Effector memory CD4-positive, alpha-beta T cell (primary cell): ENCODE results near the gene C5.

ENCODE experiments used
- DNase-seq, 3 donors: peaks; one replicate each; pipeline ENCODE4 v3.0.0-alpha.2; 2020
- H3K27ac ChIP-seq: 2 replicates; pipeline ENCODE4 v1.7.0; 2013; ENCODE audit warnings: mild to moderate bottlenecking, low read length, moderate library complexity; ENCODE audit not compliant: insufficient read depth, poor library complexity, severe bottlenecking
- H3K27me3 ChIP-seq: replicated peaks from 2 replicates; pipeline ENCODE4 v1.7.0; 2013; ENCODE audit warnings: mild to moderate bottlenecking, low read length; ENCODE audit not compliant: insufficient read depth, control insufficient read depth, poor library complexity, severe bottlenecking
- H3K36me3 ChIP-seq: 2 replicates; pipeline ENCODE4 v1.7.0; 2013; ENCODE audit warnings: mild to moderate bottlenecking, low read length, moderate library complexity; ENCODE audit not compliant: control insufficient read depth, insufficient read depth
- H3K4me1 ChIP-seq: 2 replicates; pipeline ENCODE4 v1.7.0; 2013; ENCODE audit warnings: low read length, mild to moderate bottlenecking; ENCODE audit not compliant: control insufficient read depth, insufficient read depth, poor library complexity, severe bottlenecking
- H3K4me3 ChIP-seq: 2 replicates; pipeline ENCODE4 v1.7.0; 2013; ENCODE audit warnings: low read length, low read depth, mild to moderate bottlenecking; ENCODE audit not compliant: insufficient read depth, poor library complexity, severe bottlenecking
- H3K9me3 ChIP-seq: 2 replicates; pipeline ENCODE4 v1.7.0; 2013; ENCODE audit warnings: mild to moderate bottlenecking, low read length, moderate library complexity; ENCODE audit not compliant: control insufficient read depth

C5 gene

GRCh38 chr9:120948824-120949223 is 101.3 kb downstream of the C5 start:
- Histone ChIP-seq H3K27me3 (no peaks in the 10 kb centered on the region), H3K27ac (no peak overlapping the region), H3K9me3 (no peaks in the 10 kb centered on the region), H3K4me1 (no peaks in the 10 kb centered on the region), H3K36me3 (no peaks in the 10 kb centered on the region), H3K4me3 (no peak overlapping the region)
- no peak for DNase-seq

GRCh38 chr9:120947222-120947621 is 102.9 kb downstream of the C5 start:
- no peak overlapping the region for H3K27ac ChIP-seq
- H3K27me3 ChIP-seq: no peaks in the 10 kb centered on the region
- H3K4me3 ChIP-seq: no peak overlapping the region
- no peaks in the 10 kb centered on the region for H3K36me3 ChIP-seq
- H3K4me1 ChIP-seq: no peaks in the 10 kb centered on the region
- no peaks in the 10 kb centered on the region for H3K9me3 ChIP-seq
- DNase-seq: no peak

- Histone ChIP-seq H3K27me3 (no peaks in the 10 kb centered on the region), H3K36me3 (no peaks in the 10 kb centered on the region), H3K27ac (no peak overlapping the region), H3K9me3 (no peaks in the 10 kb centered on the region), H3K4me1 (no peaks in the 10 kb centered on the region), H3K4me3 (no peak overlapping the region)
- no peak for DNase-seq
Measured at GRCh38 chr9:120946259-120946658, 103.8 kb downstream of the C5 start.

GRCh38 chr9:120944948-120945347 is 105.1 kb downstream of the C5 start:
- H3K4me1 ChIP-seq: no peaks in the 10 kb centered on the region
- H3K27me3 ChIP-seq: no peaks in the 10 kb centered on the region
- no peaks in the 10 kb centered on the region for H3K36me3 ChIP-seq
- no peak overlapping the region for H3K4me3 ChIP-seq
- H3K27ac ChIP-seq: no peak overlapping the region
- DNase-seq: no peak
- no peaks in the 10 kb centered on the region for H3K9me3 ChIP-seq

- no peak overlapping the region for H3K4me3 ChIP-seq
- H3K27ac ChIP-seq: no peak overlapping the region
- no peaks in the 10 kb centered on the region for H3K27me3 ChIP-seq
- no peak for DNase-seq
- H3K4me1 ChIP-seq: no peaks in the 10 kb centered on the region
- no peaks in the 10 kb centered on the region for H3K36me3 ChIP-seq
- no peaks in the 10 kb centered on the region for H3K9me3 ChIP-seq
Measured at GRCh38 chr9:120944434-120944843, 105.6 kb downstream of the C5 start.

GRCh38 chr9:120942186-120943001 is 107.7 kb downstream of the C5 start:
- Histone ChIP-seq H3K27ac (no peak overlapping the region), H3K4me3 (no peak overlapping the region), H3K9me3 (no peaks in the 10 kb centered on the region), H3K36me3 (no peaks in the 10 kb centered on the region), H3K27me3 (no peaks in the 10 kb centered on the region), H3K4me1 (no peaks in the 10 kb centered on the region)
- no peak for DNase-seq

GRCh38 chr9:120941046-120941770 is 108.9 kb downstream of the C5 start:
- Histone ChIP-seq H3K27me3 (no peaks in the 10 kb centered on the region), H3K36me3 (no peaks in the 10 kb centered on the region), H3K4me3 (no peak overlapping the region), H3K4me1 (peaks cover 10% of the 10 kb centered on the region), H3K9me3 (no peaks in the 10 kb centered on the region), H3K27ac (no peak overlapping the region)
- DNase-seq: no peak

- no peak overlapping the region for H3K4me3 ChIP-seq
- no peak overlapping the region for H3K27ac ChIP-seq
- H3K36me3 ChIP-seq: no peaks in the 10 kb centered on the region
- H3K9me3 ChIP-seq: no peaks in the 10 kb centered on the region
- DNase-seq: no peak
- H3K4me1 ChIP-seq: peaks cover 16% of the 10 kb centered on the region
- H3K27me3 ChIP-seq: no peaks in the 10 kb centered on the region
Measured at GRCh38 chr9:120940573-120940972, 109.5 kb downstream of the C5 start.

GRCh38 chr9:120938851-120939250 is 111.2 kb downstream of the C5 start:
- Histone ChIP-seq H3K27me3 (no peaks in the 10 kb centered on the region), H3K4me1 (peaks cover 32% of the 10 kb centered on the region), H3K4me3 (no peak overlapping the region), H3K36me3 (no peaks in the 10 kb centered on the region), H3K27ac (no peak overlapping the region), H3K9me3 (no peaks in the 10 kb centered on the region)
- DNase-seq: no peak

- no peaks in the 10 kb centered on the region for H3K36me3 ChIP-seq
- H3K4me1 ChIP-seq: peaks cover 41% of the 10 kb centered on the region
- H3K27ac ChIP-seq: peak overlapping the region; percentile 100
- no peaks in the 10 kb centered on the region for H3K27me3 ChIP-seq
- DNase-seq: no peak
- H3K4me3 ChIP-seq: no peak overlapping the region
- no peaks in the 10 kb centered on the region for H3K9me3 ChIP-seq
Measured at GRCh38 chr9:120937596-120937995, 112.5 kb downstream of the C5 start.
